Upper lobe of left lung (tissue), 4 donors: ENCODE data around the gene HIVEP3.

Experiments
- CTCF ChIP-seq, 6 experiments: fragments of 450-650 bp in 4 of 6; fragments of 200-600 bp in 2 of 6; sonication (generic) in 2 of 6; IDR thresholded peaks; one replicate each; pipeline ENCODE4 v1.5.1; 2016 to 2019; ENCODE audit warnings: antibody characterized with exemption in 6 of 6
- POLR2A ChIP-seq, 4 donors: fragments of 450-650 bp; IDR thresholded peaks; one replicate each; pipeline ENCODE4 v1.5.1; 2016 to 2017; ENCODE audit warnings: antibody characterized with exemption in 4 of 4, mild to moderate bottlenecking in 2 of 4

- no peak for TF ChIP-seq CTCF (IDR thresholded peaks at IDR 0.05)
- TF ChIP-seq POLR2A (IDR thresholded peaks at IDR 0.05): no peak
These were observed 253.7 kb downstream of the HIVEP3 start for GRCh38 chr1:41664861-41665640.
